ENCODE results near the gene API5.
A peak's percentile ranks its signal among the peaks of the same experiment; 100 is the strongest.

DNA sequence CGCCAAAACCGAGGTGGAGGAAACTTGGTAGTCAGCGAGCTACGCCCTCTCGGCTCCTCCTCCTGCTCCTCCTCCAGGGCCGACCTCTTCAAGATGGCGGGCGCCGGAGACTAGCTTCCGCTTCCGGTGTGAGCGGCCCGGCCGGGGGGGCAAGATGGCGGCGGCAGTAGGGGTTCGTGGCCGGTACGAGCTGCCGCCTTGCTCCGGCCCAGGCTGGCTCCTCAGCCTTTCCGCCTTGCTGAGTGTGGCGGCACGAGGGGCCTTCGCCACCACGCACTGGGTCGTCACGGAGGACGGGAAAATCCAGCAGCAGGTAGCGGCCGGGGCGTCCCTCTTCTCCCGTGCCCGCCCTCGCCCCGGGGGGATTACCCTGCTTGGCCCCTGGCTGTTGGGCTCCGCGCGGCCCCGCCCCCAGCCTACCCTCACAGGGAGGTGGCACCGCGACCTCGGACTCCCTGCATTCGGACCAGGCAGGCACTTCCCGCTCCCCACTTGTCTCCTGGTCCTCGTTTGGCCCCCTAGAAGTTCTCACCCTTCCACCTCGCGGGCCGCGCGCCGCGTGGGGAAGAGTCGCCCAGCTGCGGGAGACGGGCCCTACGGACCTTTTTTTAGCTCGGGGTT is 47.1 kb downstream of the API5 start, which contains the start of gene TTC17:
- TF ChIP-seq POLR2A (IDR thresholded peaks at IDR 0.05), result peak; percentile 57 to 84
- TF ChIP-seq, protein P1, sequence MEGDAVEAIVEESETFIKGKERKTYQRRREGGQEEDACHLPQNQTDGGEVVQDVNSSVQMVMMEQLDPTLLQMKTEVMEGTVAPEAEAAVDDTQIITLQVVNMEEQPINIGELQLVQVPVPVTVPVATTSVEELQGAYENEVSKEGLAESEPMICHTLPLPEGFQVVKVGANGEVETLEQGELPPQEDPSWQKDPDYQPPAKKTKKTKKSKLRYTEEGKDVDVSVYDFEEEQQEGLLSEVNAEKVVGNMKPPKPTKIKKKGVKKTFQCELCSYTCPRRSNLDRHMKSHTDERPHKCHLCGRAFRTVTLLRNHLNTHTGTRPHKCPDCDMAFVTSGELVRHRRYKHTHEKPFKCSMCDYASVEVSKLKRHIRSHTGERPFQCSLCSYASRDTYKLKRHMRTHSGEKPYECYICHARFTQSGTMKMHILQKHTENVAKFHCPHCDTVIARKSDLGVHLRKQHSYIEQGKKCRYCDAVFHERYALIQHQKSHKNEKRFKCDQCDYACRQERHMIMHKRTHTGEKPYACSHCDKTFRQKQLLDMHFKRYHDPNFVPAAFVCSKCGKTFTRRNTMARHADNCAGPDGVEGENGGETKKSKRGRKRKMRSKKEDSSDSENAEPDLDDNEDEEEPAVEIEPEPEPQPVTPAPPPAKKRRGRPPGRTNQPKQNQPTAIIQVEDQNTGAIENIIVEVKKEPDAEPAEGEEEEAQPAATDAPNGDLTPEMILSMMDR (IDR thresholded peaks at IDR 0.05), result peak in 1 of 5 experiments; percentile 23
